ENCODE results near the gene DCXR.

GRCh38 chr17:81996232-81996756 lies 41.2 kb downstream of the DCXR start:
- no peak for TF ChIP-seq CTCF (IDR thresholded peaks at IDR 0.05)
- no peak for TF ChIP-seq EZH2 (IDR thresholded peaks at IDR 0.05)

Measured in neural progenitor cell (in vitro differentiated cells).